GM18505 (cell line): Measurements from ENCODE around the gene TPSB2.
"Not testable (repeated sequence)": the region's sequence is repeated elsewhere in the genome, so short reads cannot be mapped to it uniquely, and the experiment has no call there.

Source experiments
- ATAC-seq: cut with Tn5 transposase; IDR thresholded peaks from one replicate; pipeline ENCODE4 v1.9.1; 2021; ENCODE audit not compliant: unreplicated experiment
- POLR2A ChIP-seq: IDR thresholded peaks from 4 replicates; pipeline ENCODE4 v1.6.1; 2011; ENCODE audit warnings: borderline replicate concordance; ENCODE audit not compliant: insufficient read depth, insufficient read length; ENCODE audit errors: extremely low read depth

TPSB2 gene

GRCh38 chr16:1197237-1197866, 32.6 kb downstream of the TPSB2 start:
- no peak for ATAC-seq
- no peak for TF ChIP-seq POLR2A

GRCh38 chr16:1196494-1196893, 33.5 kb downstream of the TPSB2 start:
- TF ChIP-seq POLR2A, result no peak
- ATAC-seq, result no peak

- ATAC-seq, result no peak
- no peak for TF ChIP-seq POLR2A
Observed at GRCh38 chr16:1195393-1195666, 34.7 kb downstream of the TPSB2 start.

- no peak for ATAC-seq
- no peak for TF ChIP-seq POLR2A
Observed at GRCh38 chr16:1194665-1195392, 35.2 kb downstream of the TPSB2 start.

GRCh38 chr16:1193825-1194581, 36.0 kb downstream of the TPSB2 start:
- ATAC-seq, result no peak

DNA sequence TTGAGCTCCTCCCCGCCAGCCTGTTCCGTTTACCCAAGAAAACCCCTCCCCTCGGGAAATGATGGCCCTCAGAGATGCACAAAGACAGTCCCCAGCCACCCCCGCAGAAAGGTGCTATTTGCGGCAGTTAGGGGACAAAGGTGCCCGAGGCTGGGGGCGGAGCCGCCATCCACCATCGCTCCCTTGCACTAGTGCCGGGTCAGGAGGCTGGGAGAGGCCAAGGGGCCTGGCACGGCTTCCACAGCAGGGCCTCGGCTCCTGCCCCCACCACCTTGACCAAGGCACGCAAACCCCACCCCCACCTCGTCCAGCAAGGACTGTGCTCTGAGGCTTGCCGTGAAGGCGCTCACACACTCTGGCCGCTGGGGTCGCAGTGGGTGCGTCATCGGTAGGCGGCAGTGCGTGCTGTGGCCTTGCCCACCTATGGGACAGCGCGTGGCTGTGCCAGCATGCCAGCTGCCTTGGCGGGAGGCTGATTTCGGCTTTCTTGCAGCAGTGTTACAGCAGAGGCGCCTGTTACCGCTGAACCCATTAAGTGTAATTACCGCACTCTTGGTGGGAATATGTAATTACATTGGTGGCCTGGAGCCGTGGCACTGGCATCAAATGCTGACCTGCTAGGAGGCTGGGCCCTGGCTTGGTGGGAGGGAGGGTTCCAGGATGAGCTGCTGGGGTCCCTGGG, 36.7 kb downstream of the TPSB2 start:
- TF ChIP-seq POLR2A, result no peak
- no peak for ATAC-seq

More at GRCh38 chr16:1193825-1194581, 36.0 kb downstream of the TPSB2 start:
- no peak for TF ChIP-seq POLR2A

DNA sequence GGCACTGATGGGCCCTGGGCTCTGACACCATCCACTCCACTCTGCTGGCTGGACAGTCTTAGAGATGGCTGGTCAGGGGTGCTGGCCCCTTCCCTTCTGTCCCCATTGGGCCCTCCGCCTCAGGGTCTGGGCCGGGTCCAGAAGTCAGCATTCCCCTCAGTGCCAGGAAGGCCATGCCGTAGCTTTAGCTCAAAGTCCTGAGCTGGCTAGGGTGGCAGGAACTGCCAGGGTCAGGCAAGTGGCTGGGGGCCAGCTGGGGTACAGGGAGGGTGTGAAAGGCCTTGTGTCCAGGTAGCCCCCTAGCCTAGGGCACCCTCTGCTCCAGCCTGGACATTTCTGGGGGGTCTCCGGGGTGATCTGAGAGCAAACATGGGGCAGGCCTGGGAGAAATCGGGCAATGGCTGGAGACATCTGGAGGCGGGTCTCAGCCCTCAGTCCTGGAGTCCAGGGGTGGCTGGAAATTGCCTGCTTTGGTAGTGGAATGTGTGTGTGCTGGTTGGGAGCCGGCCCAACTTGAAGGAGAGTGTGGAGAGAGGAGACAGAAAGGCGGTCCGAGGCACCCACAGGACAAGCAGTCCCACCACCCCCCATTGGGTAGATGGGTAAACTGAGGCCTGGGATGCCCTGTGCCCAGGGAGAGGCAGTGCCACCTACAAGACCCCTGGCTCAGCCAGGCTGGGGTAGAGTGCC, 37.5 kb downstream of the TPSB2 start:
- TF ChIP-seq POLR2A, result no peak
- no peak for ATAC-seq

DNA sequence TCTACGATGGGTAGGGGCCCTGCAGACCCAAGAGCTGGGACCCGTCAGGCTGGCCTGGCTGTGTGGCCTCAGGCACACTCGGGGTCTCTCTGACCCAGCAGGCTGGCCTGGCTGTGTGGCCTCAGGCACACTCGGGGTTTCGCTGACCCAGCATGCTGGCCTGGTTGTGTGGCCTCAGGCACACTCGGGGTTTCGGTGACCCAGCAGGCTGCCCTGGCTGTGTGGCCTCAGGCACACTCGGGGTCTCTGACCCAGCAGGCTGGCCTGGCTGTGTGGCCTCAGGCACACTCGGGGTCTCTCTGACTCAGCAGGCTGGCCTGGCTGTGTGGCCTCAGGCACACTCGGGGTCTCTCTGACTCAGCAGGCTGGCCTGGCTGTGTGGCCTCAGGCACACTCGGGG, 39.2 kb downstream of the TPSB2 start:
- ATAC-seq, result not testable (repeated sequence)

- TF ChIP-seq POLR2A, result no peak
- ATAC-seq, result no peak
Observed at GRCh38 chr16:1189455-1189854, 40.5 kb downstream of the TPSB2 start.

DNA sequence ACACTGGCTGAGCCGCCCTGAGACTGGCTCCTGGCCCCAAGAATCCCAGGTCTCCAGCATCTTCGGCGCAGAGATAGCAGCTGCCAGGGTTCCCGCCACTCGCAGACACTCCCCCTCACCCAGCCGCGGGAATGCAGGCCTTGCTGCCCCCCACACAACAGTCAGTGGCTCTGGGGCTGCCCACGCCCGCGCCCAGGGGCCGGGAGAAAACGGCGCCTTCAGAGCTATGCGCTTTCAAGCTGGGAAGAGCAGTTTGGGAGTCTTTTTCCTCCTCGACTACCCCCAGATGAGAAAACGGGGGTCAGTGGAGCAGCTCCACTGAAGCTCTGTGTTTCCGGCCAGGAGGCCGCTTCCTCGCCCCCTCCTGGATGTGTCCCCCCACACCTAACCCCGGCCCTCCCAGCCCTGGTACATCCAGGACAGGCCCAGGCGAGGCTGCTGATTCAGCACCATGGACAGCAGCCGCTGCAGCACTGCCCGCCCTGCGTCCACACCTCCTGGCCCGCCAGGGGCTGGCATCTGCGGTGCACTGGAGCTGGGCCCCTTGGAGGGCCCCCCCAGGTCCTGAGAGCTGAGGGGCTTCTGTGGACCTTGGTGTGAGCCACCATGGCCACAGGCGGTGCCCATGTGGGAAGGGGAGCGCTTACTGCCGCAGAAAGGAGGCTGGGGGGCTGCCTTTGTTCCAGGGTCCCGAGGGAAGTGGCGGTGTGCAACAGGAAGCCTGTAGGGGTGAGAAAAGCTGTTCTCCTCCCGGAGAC, 41.4 kb downstream of the TPSB2 start:
- ATAC-seq, result no peak
- TF ChIP-seq POLR2A, result no peak

- not testable (repeated sequence) for ATAC-seq
Observed at GRCh38 chr16:1185460-1186207, 44.4 kb downstream of the TPSB2 start.

GRCh38 chr16:1184980-1185379, 45.0 kb downstream of the TPSB2 start:
- no peak for ATAC-seq
- TF ChIP-seq POLR2A, result no peak

GRCh38 chr16:1184156-1184868, 45.7 kb downstream of the TPSB2 start:
- ATAC-seq, result no peak
- TF ChIP-seq POLR2A, result no peak
